ENCODE results near the gene SRGN.

SRGN gene

DNA sequence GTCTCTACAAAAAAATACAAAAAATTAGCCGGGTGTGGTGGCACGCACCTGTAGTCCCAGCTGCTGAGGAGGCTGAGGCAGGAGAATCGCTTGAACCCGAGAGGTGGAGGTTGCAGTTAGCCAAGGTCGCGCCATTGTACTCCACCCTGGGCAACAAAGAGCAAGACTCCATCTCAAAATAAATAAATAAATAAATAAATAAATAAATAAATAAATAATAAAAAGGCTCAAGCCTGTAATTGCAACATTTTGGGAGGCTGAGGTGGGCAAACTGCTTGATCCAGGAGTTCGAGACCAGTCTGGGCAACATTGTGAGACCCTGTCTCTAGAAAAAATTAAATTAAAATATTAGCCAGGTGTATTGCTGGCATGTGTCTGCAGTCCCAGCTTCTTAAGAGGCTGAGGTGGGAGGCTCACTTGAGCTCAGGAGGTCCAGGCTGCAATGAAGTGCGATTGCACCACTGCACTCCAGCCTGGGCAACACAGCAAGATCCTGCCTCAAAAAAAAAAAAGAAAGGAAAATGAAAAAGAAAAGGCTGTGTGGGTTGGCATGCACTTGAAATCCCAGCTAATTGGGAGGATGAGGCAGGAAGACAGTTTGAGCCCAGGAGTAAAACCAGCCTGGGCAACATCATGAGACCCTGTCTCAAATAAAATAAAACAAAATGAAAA, 27.6 kb upstream of the SRGN start:
- ChIA-PET CTCF (interaction anchor here (0.6 to 2.5 kb wide), 5 partner anchors 11 to 155 kb away, joined by 4 to 7 read pairs (median 4); no protein-coding TSS in a partner anchor), POLR2A (no interaction called here)
- Histone ChIP-seq H3K27me3 (replicated peaks in 2 of 5; ENCODE audit: control insufficient read depth in 4 of 5, insufficient read depth in 5 of 5, low read length in 4 of 5) (no peaks in the 10 kb centered on the region), H3K4me3 (ENCODE audit: control insufficient read depth in 1 of 7, extremely low read depth in 1 of 7, insufficient read depth in 4 of 7, low read depth in 2 of 7, low read length in 6 of 7) (no peak overlapping the region), H3K27ac (ENCODE audit: insufficient read depth in 1 of 2, low read depth in 1 of 2, low read length in 2 of 2, poor library complexity in 1 of 2, severe bottlenecking in 2 of 2) (no peak overlapping the region), H3K36me3 (ENCODE audit: control insufficient read depth in 4 of 4, insufficient read depth in 4 of 4, low read length in 3 of 4) (no peaks in the 10 kb centered on the region), H3K9me3 (ENCODE audit: control extremely low read depth in 1 of 5, control insufficient read depth in 4 of 5, insufficient read depth in 2 of 5, low read depth in 1 of 5, low read length in 4 of 5) (no peaks in the 10 kb centered on the region), H3K4me1 (ENCODE audit: control extremely low read depth in 1 of 4, control insufficient read depth in 4 of 4, insufficient read depth in 4 of 4, low read length in 3 of 4) (peaks cover 29 to 52% (median 33%) of the 10 kb centered on the region in 4 experiments)
- DNase-seq = no peak
- WGBS (ENCODE audit: insufficient coverage) = 100% methylated on average over 3 of the region's 8 CpGs

GRCh38 chr10:69061305-69062161, 26.4 kb upstream of the SRGN start:
- Histone ChIP-seq H3K36me3 (ENCODE audit: control insufficient read depth in 4 of 4, insufficient read depth in 4 of 4, low read length in 3 of 4) (no peaks in the 10 kb centered on the region), H3K27me3 (replicated peaks in 2 of 5; ENCODE audit: control insufficient read depth in 4 of 5, insufficient read depth in 5 of 5, low read length in 4 of 5) (no peaks in the 10 kb centered on the region), H3K27ac (ENCODE audit: insufficient read depth in 1 of 2, low read depth in 1 of 2, low read length in 2 of 2, poor library complexity in 1 of 2, severe bottlenecking in 2 of 2) (peak overlapping the region; percentile 36 to 79), H3K4me1 (ENCODE audit: control extremely low read depth in 1 of 4, control insufficient read depth in 4 of 4, insufficient read depth in 4 of 4, low read length in 3 of 4) (peaks cover 30 to 56% (median 36%) of the 10 kb centered on the region in 4 experiments), H3K9me3 (ENCODE audit: control extremely low read depth in 1 of 5, control insufficient read depth in 4 of 5, insufficient read depth in 2 of 5, low read depth in 1 of 5, low read length in 4 of 5) (no peaks in the 10 kb centered on the region), H3K4me3 (ENCODE audit: control insufficient read depth in 1 of 7, extremely low read depth in 1 of 7, insufficient read depth in 4 of 7, low read depth in 2 of 7, low read length in 6 of 7) (peak overlapping the region in 6 of 7 experiments; percentile 43 to 56 (median 50))
- POLR2A ChIA-PET = interaction anchor here (0.6 to 1.6 kb wide), 3 partner anchors 14 to 26 kb away, joined by 3 to 5 read pairs (median 3); partner anchors contain the start of gene SRGN
- CTCF ChIA-PET = interaction anchor here (0.9 to 2.5 kb wide), 4 partner anchors 30 to 56 kb away, joined by 3 to 7 read pairs (median 4); no protein-coding TSS in a partner anchor
- 7% methylated on average over 16 of the region's 20 CpGs for WGBS (ENCODE audit: insufficient coverage)
- DNase-seq = peak; percentile 67 to 83 (median 80)

DNA sequence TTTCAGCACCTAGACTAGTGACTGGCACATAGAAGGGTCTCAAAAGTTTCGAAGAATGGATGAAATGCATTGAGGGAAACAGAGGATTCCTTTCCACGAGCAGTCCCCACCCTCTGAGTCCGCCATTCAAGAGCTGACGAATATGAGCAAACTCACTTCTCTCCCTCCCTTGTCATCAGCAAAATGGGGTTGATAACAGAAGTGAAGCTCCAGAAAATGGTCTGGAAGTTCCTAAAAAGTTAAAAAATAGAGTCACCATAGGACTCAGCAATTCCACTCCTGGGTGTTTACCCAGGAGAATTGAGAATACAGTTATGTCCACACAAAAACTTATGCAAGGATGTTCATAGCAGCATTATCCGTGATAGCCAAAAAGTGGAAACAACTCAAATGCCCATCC, 25.0 kb upstream of the SRGN start:
- CTCF ChIA-PET = interaction anchor here (1.1 to 2.3 kb wide), 4 partner anchors 10 to 30 kb away, joined by 3 to 8 read pairs (median 4); no protein-coding TSS in a partner anchor
- POLR2A ChIA-PET = interaction anchor here (0.5 to 1.6 kb wide), 2 partner anchors 25 to 139 kb away, joined by 5 read pairs; partner anchors contain the start of gene SRGN
- no peaks in the 10 kb centered on the region for H3K27me3 ChIP-seq (replicated peaks in 2 of 5; ENCODE audit: control insufficient read depth in 4 of 5, insufficient read depth in 5 of 5, low read length in 4 of 5)
- H3K27ac ChIP-seq (ENCODE audit: insufficient read depth in 1 of 2, low read depth in 1 of 2, low read length in 2 of 2, poor library complexity in 1 of 2, severe bottlenecking in 2 of 2) = no peak overlapping the region
- no peak overlapping the region for H3K4me3 ChIP-seq (ENCODE audit: control insufficient read depth in 1 of 7, extremely low read depth in 1 of 7, insufficient read depth in 4 of 7, low read depth in 2 of 7, low read length in 6 of 7)
- H3K36me3 ChIP-seq (ENCODE audit: control insufficient read depth in 4 of 4, insufficient read depth in 4 of 4, low read length in 3 of 4) = no peaks in the 10 kb centered on the region
- DNase-seq = no peak
- H3K9me3 ChIP-seq (ENCODE audit: control extremely low read depth in 1 of 5, control insufficient read depth in 4 of 5, insufficient read depth in 2 of 5, low read depth in 1 of 5, low read length in 4 of 5) = no peaks in the 10 kb centered on the region
- WGBS (ENCODE audit: insufficient coverage) = 100% methylated on average over 2 of the region's 5 CpGs
- peaks cover 17 to 43% (median 26%) of the 10 kb centered on the region in 4 experiments for H3K4me1 ChIP-seq (ENCODE audit: control extremely low read depth in 1 of 4, control insufficient read depth in 4 of 4, insufficient read depth in 4 of 4, low read length in 3 of 4)

DNA sequence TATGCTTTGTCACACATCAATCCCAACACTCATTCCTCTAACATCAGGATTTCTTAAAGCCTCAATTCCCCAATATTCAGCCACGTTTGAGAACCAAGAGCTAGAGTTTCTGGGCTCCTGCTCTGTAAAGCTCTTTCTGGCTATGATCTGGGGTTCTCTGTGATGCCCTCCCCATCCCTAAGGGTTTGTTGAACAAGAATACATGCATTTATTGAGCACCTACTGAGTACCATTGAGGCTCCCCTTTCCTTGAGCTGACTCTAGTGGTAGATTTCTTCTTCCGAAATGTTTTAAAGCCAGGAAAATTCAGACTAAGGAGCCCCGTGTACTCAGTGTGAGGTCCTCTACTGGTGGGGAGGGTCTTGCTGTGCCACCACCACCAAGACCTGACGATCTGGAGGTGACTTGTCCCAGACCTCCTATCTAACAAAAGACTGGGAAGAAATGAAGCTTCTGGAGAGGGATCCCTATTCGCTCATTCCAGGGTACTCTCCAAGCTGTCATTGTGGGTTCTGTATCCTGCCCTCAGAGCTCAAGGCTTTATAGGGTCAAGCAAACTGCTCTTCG, 23.1 kb upstream of the SRGN start:
- Histone ChIP-seq H3K27ac (ENCODE audit: insufficient read depth in 1 of 2, low read depth in 1 of 2, low read length in 2 of 2, poor library complexity in 1 of 2, severe bottlenecking in 2 of 2) (no peak overlapping the region), H3K36me3 (ENCODE audit: control insufficient read depth in 4 of 4, insufficient read depth in 4 of 4, low read length in 3 of 4) (no peaks in the 10 kb centered on the region), H3K9me3 (ENCODE audit: control extremely low read depth in 1 of 5, control insufficient read depth in 4 of 5, insufficient read depth in 2 of 5, low read depth in 1 of 5, low read length in 4 of 5) (no peaks in the 10 kb centered on the region), H3K27me3 (replicated peaks in 2 of 5; ENCODE audit: control insufficient read depth in 4 of 5, insufficient read depth in 5 of 5, low read length in 4 of 5) (no peaks in the 10 kb centered on the region), H3K4me1 (ENCODE audit: control extremely low read depth in 1 of 4, control insufficient read depth in 4 of 4, insufficient read depth in 4 of 4, low read length in 3 of 4) (peaks cover 16 to 38% (median 22%) of the 10 kb centered on the region in 4 experiments), H3K4me3 (ENCODE audit: control insufficient read depth in 1 of 7, extremely low read depth in 1 of 7, insufficient read depth in 4 of 7, low read depth in 2 of 7, low read length in 6 of 7) (no peak overlapping the region)
- WGBS (ENCODE audit: insufficient coverage) = 92% methylated on average over 4 of the region's 6 CpGs
- ChIA-PET POLR2A (no interaction called here), CTCF (interaction anchor here (1.4 to 2.2 kb wide), 7 partner anchors 9 to 27 kb away, joined by 3 to 8 read pairs (median 5); no protein-coding TSS in a partner anchor)
- no peak for DNase-seq

- 100% methylated on average over 1 of the region's 8 CpGs for WGBS (ENCODE audit: insufficient coverage)
- H3K4me1 ChIP-seq (ENCODE audit: control extremely low read depth in 1 of 4, control insufficient read depth in 4 of 4, insufficient read depth in 4 of 4, low read length in 3 of 4) = peaks cover 16 to 38% (median 21%) of the 10 kb centered on the region in 4 experiments
- ChIA-PET CTCF (interaction anchor here (0.6 to 2.2 kb wide), 9 partner anchors 10 to 30 kb away, joined by 3 to 8 read pairs (median 5); partner anchors contain the start of gene SRGN), POLR2A (no interaction called here)
- H3K9me3 ChIP-seq (ENCODE audit: control extremely low read depth in 1 of 5, control insufficient read depth in 4 of 5, insufficient read depth in 2 of 5, low read depth in 1 of 5, low read length in 4 of 5) = no peaks in the 10 kb centered on the region
- no peak overlapping the region for H3K27ac ChIP-seq (ENCODE audit: insufficient read depth in 1 of 2, low read depth in 1 of 2, low read length in 2 of 2, poor library complexity in 1 of 2, severe bottlenecking in 2 of 2)
- H3K4me3 ChIP-seq (ENCODE audit: control insufficient read depth in 1 of 7, extremely low read depth in 1 of 7, insufficient read depth in 4 of 7, low read depth in 2 of 7, low read length in 6 of 7) = no peak overlapping the region
- H3K36me3 ChIP-seq (ENCODE audit: control insufficient read depth in 4 of 4, insufficient read depth in 4 of 4, low read length in 3 of 4) = no peaks in the 10 kb centered on the region
- no peaks in the 10 kb centered on the region for H3K27me3 ChIP-seq (replicated peaks in 2 of 5; ENCODE audit: control insufficient read depth in 4 of 5, insufficient read depth in 5 of 5, low read length in 4 of 5)
- DNase-seq = peak in 2 of 3 donors; percentile 70 to 71
Observed at GRCh38 chr10:69065406-69066361, 22.2 kb upstream of the SRGN start.

GRCh38 chr10:69067189-69067588, 20.7 kb upstream of the SRGN start:
- H3K27ac ChIP-seq (ENCODE audit: insufficient read depth in 1 of 2, low read depth in 1 of 2, low read length in 2 of 2, poor library complexity in 1 of 2, severe bottlenecking in 2 of 2) = no peak overlapping the region
- H3K27me3 ChIP-seq (replicated peaks in 2 of 5; ENCODE audit: control insufficient read depth in 4 of 5, insufficient read depth in 5 of 5, low read length in 4 of 5) = no peaks in the 10 kb centered on the region
- H3K4me1 ChIP-seq (ENCODE audit: control extremely low read depth in 1 of 4, control insufficient read depth in 4 of 4, insufficient read depth in 4 of 4, low read length in 3 of 4) = peaks cover 4 to 24% (median 12%) of the 10 kb centered on the region in 4 experiments
- ChIA-PET CTCF (interaction anchor here (0.7 kb wide), 1 partner anchor 62 kb away, joined by 3 read pairs; no protein-coding TSS in a partner anchor), POLR2A (no interaction called here)
- 100% methylated on average over 3 of the region's 3 CpGs for WGBS (ENCODE audit: insufficient coverage)
- no peaks in the 10 kb centered on the region for H3K36me3 ChIP-seq (ENCODE audit: control insufficient read depth in 4 of 4, insufficient read depth in 4 of 4, low read length in 3 of 4)
- no peak for DNase-seq
- no peak overlapping the region for H3K4me3 ChIP-seq (ENCODE audit: control insufficient read depth in 1 of 7, extremely low read depth in 1 of 7, insufficient read depth in 4 of 7, low read depth in 2 of 7, low read length in 6 of 7)
- H3K9me3 ChIP-seq (ENCODE audit: control extremely low read depth in 1 of 5, control insufficient read depth in 4 of 5, insufficient read depth in 2 of 5, low read depth in 1 of 5, low read length in 4 of 5) = no peaks in the 10 kb centered on the region
